ENCODE measurements around the gene CLPTM1L.
A peak's percentile ranks its signal among the peaks of the same experiment; 100 is the strongest.

CLPTM1L gene

DNA sequence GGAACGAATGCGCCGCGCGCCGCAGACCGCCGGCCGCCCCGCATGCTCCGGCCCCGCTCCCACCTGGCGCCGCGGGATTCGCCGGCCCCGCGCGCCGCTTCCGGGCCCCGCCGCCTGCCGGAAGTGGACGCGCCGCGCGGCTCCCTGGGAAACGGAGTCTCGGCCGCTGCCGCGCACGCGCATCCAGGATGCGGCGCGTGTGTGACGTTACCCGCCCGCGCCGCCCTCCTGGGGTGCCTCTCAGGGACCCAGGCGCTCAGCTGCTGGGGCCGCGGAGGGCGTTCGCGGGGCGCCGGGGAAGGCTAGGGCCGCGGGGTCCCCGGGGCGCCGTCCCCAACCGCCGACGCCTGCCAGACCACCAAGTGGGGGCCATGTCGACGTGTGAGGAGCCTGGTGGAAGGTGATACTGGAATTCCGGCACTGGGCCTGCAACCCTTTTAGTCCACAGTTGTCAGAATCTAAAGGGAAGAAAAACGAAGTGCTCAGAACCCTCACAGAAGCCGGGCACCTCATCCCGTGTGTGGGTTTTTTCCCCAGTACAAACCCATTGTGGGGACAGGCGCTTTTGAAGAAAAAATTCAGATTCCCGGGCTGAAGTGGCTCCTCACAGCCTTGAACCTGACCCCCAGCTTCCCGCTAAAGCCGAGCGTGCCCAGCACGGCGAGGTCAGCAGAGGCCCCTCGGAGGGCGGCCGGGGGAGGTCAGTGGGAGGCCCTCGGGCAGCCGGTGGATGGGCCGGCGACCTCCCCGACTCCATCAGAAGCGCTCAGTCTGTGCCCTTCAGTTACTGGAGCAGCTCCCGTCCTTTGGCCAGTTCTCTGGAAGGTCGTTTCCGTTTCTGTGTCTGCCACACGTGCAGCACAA is at the start of gene CLPTM1L:
CLPTM1L (minus strand) TSS at position 125 of the 864 bp plus-strand sequence. CDS start 258 bp downstream, outside the sequence.
- peak within 1 kb of the TSS; percentile 57 for H3K27ac ChIP-seq
- no peak for TF ChIP-seq CTCF (IDR thresholded peaks at IDR 0.05)
- no peak for TF ChIP-seq ZFX (IDR thresholded peaks at IDR 0.05; ENCODE audit: borderline replicate concordance)

GRCh38 chr5:1393571-1394501 is 48.9 kb upstream of the CLPTM1L start:
- TF ChIP-seq CTCF (IDR thresholded peaks at IDR 0.05) = no peak
- no peak for TF ChIP-seq ZFX (IDR thresholded peaks at IDR 0.05; ENCODE audit: borderline replicate concordance)
- no peak overlapping the region for H3K27ac ChIP-seq

DNA sequence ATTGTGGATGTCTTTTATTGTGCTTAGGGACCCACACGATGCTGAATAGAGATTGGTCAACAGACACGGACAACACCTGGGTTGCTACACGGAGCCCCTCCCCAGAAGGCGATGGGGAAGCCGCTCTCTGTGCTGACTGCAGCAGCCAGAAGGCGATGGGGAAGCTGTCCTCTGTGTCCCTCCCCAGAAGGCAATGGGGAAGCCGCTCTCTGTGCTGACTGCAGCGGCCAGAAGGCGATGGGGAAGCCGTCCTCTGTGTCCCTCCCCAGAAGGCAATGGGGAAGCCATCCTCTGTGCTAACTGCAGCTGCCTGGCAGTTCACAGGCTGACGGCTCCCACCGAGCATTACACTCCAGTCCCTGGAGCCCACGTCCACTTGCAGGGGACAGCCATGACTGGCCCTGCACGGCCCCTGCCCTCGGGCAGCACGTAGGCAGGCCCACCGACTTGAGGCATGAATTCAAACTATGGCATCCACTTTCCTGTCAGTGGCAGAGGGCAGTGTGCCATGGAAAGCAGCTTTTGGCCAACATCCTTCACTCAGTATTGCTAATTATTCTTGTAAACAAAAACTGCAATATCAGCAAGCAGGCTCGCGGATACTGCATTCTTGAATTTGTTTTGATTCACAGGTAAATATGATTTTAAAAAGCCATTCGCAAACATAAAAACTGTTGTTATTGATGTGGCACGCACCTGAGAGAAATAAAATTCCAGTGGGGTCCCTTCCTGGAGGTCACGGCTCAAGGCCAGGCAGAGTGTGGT is 48.1 kb upstream of the CLPTM1L start:
- H3K27ac ChIP-seq = no peak overlapping the region
- TF ChIP-seq CTCF (IDR thresholded peaks at IDR 0.05) (no peak), ZFX (IDR thresholded peaks at IDR 0.05; ENCODE audit: borderline replicate concordance) (no peak)

- no peak for TF ChIP-seq CTCF (IDR thresholded peaks at IDR 0.05)
- no peak for TF ChIP-seq ZFX (IDR thresholded peaks at IDR 0.05; ENCODE audit: borderline replicate concordance)
- no peak overlapping the region for H3K27ac ChIP-seq
These were observed 47.4 kb upstream of the CLPTM1L start for GRCh38 chr5:1392261-1392660.

DNA sequence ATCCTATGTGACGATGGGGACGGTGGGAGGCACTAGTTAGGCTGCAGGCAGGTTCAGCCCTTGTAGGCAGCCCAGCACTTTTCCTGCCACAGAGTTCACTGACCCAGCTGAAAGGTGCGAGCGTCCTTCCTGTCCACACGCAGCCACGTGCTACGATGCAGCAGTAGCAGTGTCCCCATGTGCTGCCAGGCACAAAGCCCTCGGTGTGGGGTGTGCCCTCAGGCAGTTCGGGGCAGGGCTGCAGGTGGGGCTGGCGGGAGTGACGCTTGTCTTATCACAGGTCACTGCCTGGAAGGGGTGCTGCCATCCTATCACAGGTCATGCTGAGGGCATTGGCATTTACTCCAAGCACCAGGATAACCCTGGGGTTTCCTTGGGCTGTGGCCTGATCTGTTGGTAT is 46.8 kb upstream of the CLPTM1L start:
- TF ChIP-seq ZFX (IDR thresholded peaks at IDR 0.05; ENCODE audit: borderline replicate concordance) (no peak), CTCF (IDR thresholded peaks at IDR 0.05) (no peak)
- no peak overlapping the region for H3K27ac ChIP-seq

GRCh38 chr5:1390861-1391600 is 46.1 kb upstream of the CLPTM1L start:
- no peak for TF ChIP-seq CTCF (IDR thresholded peaks at IDR 0.05)
- no peak for TF ChIP-seq ZFX (IDR thresholded peaks at IDR 0.05; ENCODE audit: borderline replicate concordance)
- no peak overlapping the region for H3K27ac ChIP-seq
